PC-9 (cell line): ENCODE measurements around the gene GPI.

Experiments used
- EZH2 ChIP-seq: fragments of 200-600 bp; sonication (generic); IDR thresholded peaks from 2 replicates; pipeline ENCODE4 v1.8.0; 2017; ENCODE audit warnings: antibody characterized with exemption, low read depth
- TF ChIP-seq, protein P1 (sequence below): fragments of 200-600 bp; sonication (generic); conservative IDR thresholded peaks from 2 replicates; pipeline ENCODE4 v1.6.1; 2017; ENCODE audit warnings: mixed run types, antibody characterized with exemption, mild to moderate bottlenecking, moderate library complexity

DNA sequence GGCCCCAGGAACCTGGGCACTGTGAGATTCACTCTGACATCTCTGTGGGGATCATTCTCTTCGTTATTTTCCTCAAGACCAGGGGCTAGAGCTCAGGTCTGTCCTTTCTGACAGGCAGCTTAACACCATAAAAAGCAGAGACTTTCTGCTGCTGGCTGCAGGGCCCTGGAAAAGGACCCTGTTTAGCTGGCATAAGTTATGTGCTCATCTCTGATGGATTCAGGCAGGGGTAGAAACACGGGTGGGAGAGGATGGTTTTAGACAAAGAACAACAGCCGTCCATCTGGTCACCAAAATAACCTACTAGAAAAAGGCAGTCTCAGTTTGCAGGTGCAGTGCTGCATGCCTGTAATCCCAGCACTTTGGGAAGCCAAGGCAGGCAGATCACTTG, 2.3 kb upstream of the GPI start:
- TF ChIP-seq, protein P1, sequence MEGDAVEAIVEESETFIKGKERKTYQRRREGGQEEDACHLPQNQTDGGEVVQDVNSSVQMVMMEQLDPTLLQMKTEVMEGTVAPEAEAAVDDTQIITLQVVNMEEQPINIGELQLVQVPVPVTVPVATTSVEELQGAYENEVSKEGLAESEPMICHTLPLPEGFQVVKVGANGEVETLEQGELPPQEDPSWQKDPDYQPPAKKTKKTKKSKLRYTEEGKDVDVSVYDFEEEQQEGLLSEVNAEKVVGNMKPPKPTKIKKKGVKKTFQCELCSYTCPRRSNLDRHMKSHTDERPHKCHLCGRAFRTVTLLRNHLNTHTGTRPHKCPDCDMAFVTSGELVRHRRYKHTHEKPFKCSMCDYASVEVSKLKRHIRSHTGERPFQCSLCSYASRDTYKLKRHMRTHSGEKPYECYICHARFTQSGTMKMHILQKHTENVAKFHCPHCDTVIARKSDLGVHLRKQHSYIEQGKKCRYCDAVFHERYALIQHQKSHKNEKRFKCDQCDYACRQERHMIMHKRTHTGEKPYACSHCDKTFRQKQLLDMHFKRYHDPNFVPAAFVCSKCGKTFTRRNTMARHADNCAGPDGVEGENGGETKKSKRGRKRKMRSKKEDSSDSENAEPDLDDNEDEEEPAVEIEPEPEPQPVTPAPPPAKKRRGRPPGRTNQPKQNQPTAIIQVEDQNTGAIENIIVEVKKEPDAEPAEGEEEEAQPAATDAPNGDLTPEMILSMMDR: no peak
- TF ChIP-seq EZH2: no peak
